Natural killer cell (primary cell): Measurements from ENCODE around the gene OCIAD2. TPM values are rescaled to one million over a fixed set of nuclear protein-coding genes. Genes with fewer than 3 reads are reported as not detected.

ENCODE experiments used
- ATAC-seq, 3 donors: fragments of 150-1000 bp in 2 of 3; fragments of 200-7000 bp in 1 of 3; cut with Tn5 transposase; 1 replicate in 1 of 3; 2 replicates in 2 of 3; pipeline ENCODE4 v1.10.0; 2021; ENCODE audit warnings: mild to moderate bottlenecking in 2 of 3, moderate library complexity in 2 of 3
- DNase-seq, 2 donors: peaks; one replicate each; pipeline versions ENCODE4 v3.0.0 to v3.0.0-alpha.2; 2013 to 2021; ENCODE audit warnings: mixed read lengths in 1 of 2
- H3K27ac ChIP-seq: one replicate; pipeline ENCODE4 v1.5.1; 2013; ENCODE audit warnings: mild to moderate bottlenecking, low read length
- H3K27me3 ChIP-seq: one replicate; pipeline ENCODE4 v1.6.1; 2013; ENCODE audit warnings: low read length; ENCODE audit not compliant: control insufficient read depth, insufficient read depth
- H3K36me3 ChIP-seq: one replicate; pipeline ENCODE4 v1.6.1; 2013; ENCODE audit warnings: low read length; ENCODE audit not compliant: control insufficient read depth, insufficient read depth
- H3K4me1 ChIP-seq: one replicate; pipeline ENCODE4 v1.6.1; 2013; ENCODE audit warnings: low read length; ENCODE audit not compliant: control insufficient read depth, insufficient read depth
- H3K4me3 ChIP-seq: one replicate; pipeline ENCODE4 v1.5.1; 2013; ENCODE audit warnings: low read length
- H3K9me3 ChIP-seq: one replicate; pipeline ENCODE4 v1.6.1; 2013; ENCODE audit warnings: low read length; ENCODE audit not compliant: control insufficient read depth, insufficient read depth
- H3K27ac Mint-ChIP-seq, 2 donors: one replicate each; pipeline ENCODE4 v1.8.0; 2022; ENCODE audit warnings: mild to moderate bottlenecking in 2 of 2, mixed read lengths in 2 of 2, moderate library complexity in 1 of 2
- H3K27me3 Mint-ChIP-seq, 2 donors: one replicate each; pipeline ENCODE4 v1.8.0; 2022; ENCODE audit warnings: low read depth in 2 of 2, mixed read lengths in 2 of 2
- H3K36me3 Mint-ChIP-seq: one replicate; pipeline ENCODE4 v1.8.0; 2022; ENCODE audit warnings: mixed read lengths
- H3K4me1 Mint-ChIP-seq, 2 donors: one replicate each; pipeline ENCODE4 v1.8.0; 2022; ENCODE audit warnings: mixed read lengths in 2 of 2
- H3K4me3 Mint-ChIP-seq: one replicate; pipeline ENCODE4 v1.8.0; 2022; ENCODE audit warnings: mild to moderate bottlenecking, moderate library complexity, mixed read lengths
- H3K9me3 Mint-ChIP-seq, 2 donors: one replicate each; pipeline ENCODE4 v1.8.0; 2022; ENCODE audit warnings: mixed read lengths in 2 of 2
- WGBS: methylation state at CpG from one replicate; pipeline ENCODE4 v1.1.7; 2013; ENCODE audit warnings: missing lambda C conversion rate; ENCODE audit not compliant: insufficient coverage; 5-methylcytosine and 5-hydroxymethylcytosine counted together
- intact Hi-C: fragments of 100-400 bp; cut with micrococcal nuclease; formaldehyde crosslinking; loops from one replicate; pipeline ENCODE4 v1.14.2; 2022
- total RNA-seq, 4 donors: library from RNA; stranded (reverse); fragments of 120-200 nt in 1 of 4; gene quantifications; one replicate each; pipeline versions ENCODE4 v1.2.3 to v1.2.4, GENCODE V29; 2013 to 2022
- TF ChIP-seq, protein P1 (sequence below): fragments of 200-600 bp; IDR thresholded peaks from one replicate; pipeline ENCODE4 v1.8.0; 2022; ENCODE audit warnings: antibody characterized with exemption

OCIAD2 gene
- total RNA-seq, 3 donors from 2014 or later (not counting 1 experiment from before 2014, with no cell fraction given), result 25.8 to 34.3 (median 26.1) TPM

DNA sequence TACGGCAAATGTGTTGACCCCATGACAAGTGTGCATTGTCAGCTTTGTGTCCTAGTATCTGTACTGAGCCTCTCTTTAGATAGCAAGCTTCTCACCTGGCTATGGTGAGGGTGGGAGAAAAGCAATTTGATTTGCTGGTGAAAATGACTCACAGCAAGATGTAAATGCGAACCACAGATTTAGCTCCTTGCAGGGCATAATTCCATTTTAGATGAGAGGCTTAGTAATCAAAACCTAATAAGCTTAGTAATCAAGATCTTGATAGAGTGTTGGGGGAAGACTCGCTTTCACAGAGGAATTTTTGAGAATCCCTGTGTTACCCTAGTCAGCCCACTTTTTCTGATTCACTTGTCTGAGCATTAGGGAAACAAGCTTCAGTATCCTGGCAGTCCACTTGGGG, 7.7 kb upstream of the OCIAD2 start:
- ATAC-seq, result no peak
- Mint-ChIP-seq H3K4me1 (no peaks in the 10 kb centered on the region), H3K36me3 (no peaks in the 10 kb centered on the region), H3K27me3 (peaks cover 15 to 17% of the 10 kb centered on the region in 2 donors), H3K9me3 (no peaks in the 10 kb centered on the region), H3K4me3 (no peak overlapping the region), H3K27ac (no peak overlapping the region)
- no peaks in the 10 kb centered on the region for H3K36me3 ChIP-seq
- no peak for DNase-seq
- no peaks in the 10 kb centered on the region for H3K27me3 ChIP-seq
- intact Hi-C loops, result no loop called here
- H3K4me1 ChIP-seq, result no peaks in the 10 kb centered on the region
- WGBS, result 94% methylated on average over 3 of the region's 3 CpGs
- TF ChIP-seq, protein P1, sequence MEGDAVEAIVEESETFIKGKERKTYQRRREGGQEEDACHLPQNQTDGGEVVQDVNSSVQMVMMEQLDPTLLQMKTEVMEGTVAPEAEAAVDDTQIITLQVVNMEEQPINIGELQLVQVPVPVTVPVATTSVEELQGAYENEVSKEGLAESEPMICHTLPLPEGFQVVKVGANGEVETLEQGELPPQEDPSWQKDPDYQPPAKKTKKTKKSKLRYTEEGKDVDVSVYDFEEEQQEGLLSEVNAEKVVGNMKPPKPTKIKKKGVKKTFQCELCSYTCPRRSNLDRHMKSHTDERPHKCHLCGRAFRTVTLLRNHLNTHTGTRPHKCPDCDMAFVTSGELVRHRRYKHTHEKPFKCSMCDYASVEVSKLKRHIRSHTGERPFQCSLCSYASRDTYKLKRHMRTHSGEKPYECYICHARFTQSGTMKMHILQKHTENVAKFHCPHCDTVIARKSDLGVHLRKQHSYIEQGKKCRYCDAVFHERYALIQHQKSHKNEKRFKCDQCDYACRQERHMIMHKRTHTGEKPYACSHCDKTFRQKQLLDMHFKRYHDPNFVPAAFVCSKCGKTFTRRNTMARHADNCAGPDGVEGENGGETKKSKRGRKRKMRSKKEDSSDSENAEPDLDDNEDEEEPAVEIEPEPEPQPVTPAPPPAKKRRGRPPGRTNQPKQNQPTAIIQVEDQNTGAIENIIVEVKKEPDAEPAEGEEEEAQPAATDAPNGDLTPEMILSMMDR, result no peak
- no peak overlapping the region for H3K27ac ChIP-seq
- no peak overlapping the region for H3K4me3 ChIP-seq
- H3K9me3 ChIP-seq, result no peaks in the 10 kb centered on the region

DNA sequence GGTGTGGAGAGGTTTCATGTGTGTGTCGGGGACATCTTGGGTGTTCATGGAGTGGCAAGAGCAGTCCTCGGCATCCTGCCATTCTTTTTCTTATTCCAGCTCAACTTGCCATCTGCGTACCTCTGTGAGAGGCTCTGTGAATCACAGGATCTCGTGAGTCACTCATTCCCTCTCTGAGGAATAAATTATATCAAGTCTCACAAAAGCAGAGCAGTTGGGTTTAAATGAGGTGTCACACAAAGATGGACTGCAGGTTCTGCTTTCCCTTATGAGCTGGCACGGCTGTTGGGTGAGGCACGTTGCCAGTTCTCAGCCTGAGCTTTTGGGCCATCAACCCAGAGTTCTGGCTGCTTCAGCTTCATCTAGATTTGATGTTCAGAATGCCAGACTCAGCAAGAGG, 6.8 kb upstream of the OCIAD2 start:
- no peak overlapping the region for H3K4me3 Mint-ChIP-seq
- Histone ChIP-seq H3K9me3 (no peaks in the 10 kb centered on the region), H3K27me3 (no peaks in the 10 kb centered on the region), H3K4me1 (no peaks in the 10 kb centered on the region), H3K27ac (no peak overlapping the region), H3K4me3 (no peak overlapping the region), H3K36me3 (no peaks in the 10 kb centered on the region)
- ATAC-seq (no peak), DNase-seq (no peak)
- WGBS, result 94% methylated on average over 6 of the region's 6 CpGs
- intact Hi-C loops, result no loop called here
- H3K27ac Mint-ChIP-seq, result no peak overlapping the region
- H3K27me3 Mint-ChIP-seq, result peaks cover 15 to 17% of the 10 kb centered on the region in 2 donors
- H3K9me3 Mint-ChIP-seq, result no peaks in the 10 kb centered on the region
- TF ChIP-seq, protein P1, result no peak
- H3K36me3 Mint-ChIP-seq, result no peaks in the 10 kb centered on the region
- H3K4me1 Mint-ChIP-seq, result no peaks in the 10 kb centered on the region

DNA sequence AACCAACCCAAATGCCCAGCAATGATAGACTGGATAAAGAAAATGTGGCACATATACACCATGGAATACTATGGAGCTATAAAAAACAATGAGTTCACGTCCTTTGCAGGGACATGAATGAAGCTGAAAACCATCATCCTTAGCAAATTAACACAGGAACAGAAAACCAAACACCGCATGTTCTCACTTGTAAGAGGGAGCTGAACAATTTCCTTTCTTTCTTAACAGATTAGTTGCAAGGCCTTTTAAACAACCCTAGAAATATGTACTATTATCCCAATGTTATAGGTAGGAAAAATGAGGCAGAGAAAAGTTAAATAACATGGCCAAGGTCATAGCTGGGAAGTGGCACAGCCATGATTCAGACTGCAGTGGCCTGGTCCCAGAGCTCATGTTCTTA, 5.8 kb upstream of the OCIAD2 start:
- TF ChIP-seq, protein P1, result no peak
- no peaks in the 10 kb centered on the region for H3K9me3 ChIP-seq
- no peaks in the 10 kb centered on the region for H3K4me1 ChIP-seq
- Mint-ChIP-seq H3K27me3 (peaks cover 13 to 17% of the 10 kb centered on the region in 2 donors), H3K4me3 (no peak overlapping the region), H3K36me3 (no peaks in the 10 kb centered on the region), H3K4me1 (no peaks in the 10 kb centered on the region), H3K27ac (no peak overlapping the region), H3K9me3 (no peaks in the 10 kb centered on the region)
- H3K4me3 ChIP-seq, result no peak overlapping the region
- no peak for DNase-seq
- H3K27me3 ChIP-seq, result no peaks in the 10 kb centered on the region
- ATAC-seq, result no peak
- H3K27ac ChIP-seq, result no peak overlapping the region
- intact Hi-C loops, result no loop called here
- H3K36me3 ChIP-seq, result no peaks in the 10 kb centered on the region
- 94% methylated on average over 2 of the region's 2 CpGs for WGBS

DNA sequence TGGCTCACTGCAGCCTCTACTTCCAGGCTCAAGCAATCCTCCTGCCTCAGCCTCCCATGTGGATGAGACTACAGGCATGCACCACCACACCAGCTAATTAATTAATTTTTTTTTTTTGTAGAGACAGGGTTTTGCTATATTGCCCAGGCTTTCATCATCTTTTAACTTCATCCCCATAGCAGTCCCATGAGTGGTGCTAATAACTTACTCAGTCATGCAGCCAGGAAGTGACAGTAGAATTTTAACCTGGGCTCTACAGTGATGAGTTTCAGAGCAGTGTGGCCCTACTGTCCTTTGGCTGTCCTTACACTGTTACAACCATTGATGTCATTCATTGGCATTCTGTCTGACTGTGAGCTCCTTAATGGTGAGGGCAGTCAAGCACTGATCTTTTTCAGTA, 3.9 kb upstream of the OCIAD2 start:
- no peaks in the 10 kb centered on the region for H3K36me3 Mint-ChIP-seq
- intact Hi-C loops, result no loop called here

More for the DNA sequence above, 3.9 kb upstream of the OCIAD2 start:
- Histone ChIP-seq H3K27ac (no peak overlapping the region), H3K36me3 (no peaks in the 10 kb centered on the region), H3K4me3 (no peak overlapping the region), H3K27me3 (no peaks in the 10 kb centered on the region), H3K9me3 (no peaks in the 10 kb centered on the region), H3K4me1 (peaks cover 14% of the 10 kb centered on the region)
- Mint-ChIP-seq H3K27me3 (no peaks in the 10 kb centered on the region), H3K4me1 (peaks cover 12 to 15% of the 10 kb centered on the region in 2 donors), H3K27ac (no peak overlapping the region), H3K4me3 (no peak overlapping the region), H3K9me3 (no peaks in the 10 kb centered on the region)
- no peak for ATAC-seq
- TF ChIP-seq, protein P1, result no peak
- DNase-seq, result no peak
